ENCODE data around the gene PSMB11.

The PSMB11 gene

GRCh38 chr14:23021434-23021833, 20.6 kb upstream of the PSMB11 start:
- H3K4me3 ChIP-seq (ENCODE audit: low read depth, low read length, poor library complexity, severe bottlenecking) = no peak overlapping the region
- no peak overlapping the region for H3K9ac ChIP-seq (ENCODE audit: low read length)
- H3F3A ChIP-seq (ENCODE audit: insufficient read depth, low read length) = no peaks in the 10 kb centered on the region
- H3K4me1 ChIP-seq (ENCODE audit: insufficient read depth, low read length, severe bottlenecking) = no peaks in the 10 kb centered on the region
- H3K79me2 ChIP-seq (ENCODE audit: insufficient read depth, low read length) = no peaks in the 10 kb centered on the region
- H2AFZ ChIP-seq (ENCODE audit: low read length) = no peak overlapping the region
- no peak overlapping the region for H3K4me2 ChIP-seq (ENCODE audit: low read length)
- peaks cover 33% of the 10 kb centered on the region for H3K36me3 ChIP-seq (ENCODE audit: insufficient read depth, low read length)
- no peaks in the 10 kb centered on the region for H3K9me3 ChIP-seq (ENCODE audit: low read length)
- no peaks in the 10 kb centered on the region for H3K27me3 ChIP-seq (ENCODE audit: insufficient read depth, low read length)
- H4K20me1 ChIP-seq (ENCODE audit: insufficient read depth, low read length) = no peaks in the 10 kb centered on the region
- no peaks in the 10 kb centered on the region for H3K9me2 ChIP-seq (ENCODE audit: low read depth, low read length)
- no peak for TF ChIP-seq EZH2 (IDR thresholded peaks at IDR 0.05; ENCODE audit: borderline replicate concordance, low read length)
- no peak for TF ChIP-seq CTCF (IDR thresholded peaks at IDR 0.05; ENCODE audit: low read length)
- no peak overlapping the region for H3K27ac ChIP-seq (ENCODE audit: low read depth, low read length, poor library complexity, severe bottlenecking)

GRCh38 chr14:23021889-23022442, 20.0 kb upstream of the PSMB11 start:
- no peaks in the 10 kb centered on the region for H3K9me2 ChIP-seq (ENCODE audit: low read depth, low read length)

GRCh38 chr14:23023022-23023794, 18.8 kb upstream of the PSMB11 start:
- Histone ChIP-seq H3K79me2 (ENCODE audit: insufficient read depth, low read length) (no peaks in the 10 kb centered on the region), H3K9ac (ENCODE audit: low read length) (no peak overlapping the region), H3K9me2 (ENCODE audit: low read depth, low read length) (no peaks in the 10 kb centered on the region), H3K4me2 (ENCODE audit: low read length) (no peak overlapping the region), H3K4me3 (ENCODE audit: low read depth, low read length, poor library complexity, severe bottlenecking) (no peak overlapping the region), H3K9me3 (ENCODE audit: low read length) (no peaks in the 10 kb centered on the region), H4K20me1 (ENCODE audit: insufficient read depth, low read length) (no peaks in the 10 kb centered on the region), H3K27ac (ENCODE audit: low read depth, low read length, poor library complexity, severe bottlenecking) (no peak overlapping the region), H3K36me3 (ENCODE audit: insufficient read depth, low read length) (peaks cover 42% of the 10 kb centered on the region), H2AFZ (ENCODE audit: low read length) (no peak overlapping the region), H3F3A (ENCODE audit: insufficient read depth, low read length) (no peaks in the 10 kb centered on the region), H3K27me3 (ENCODE audit: insufficient read depth, low read length) (no peaks in the 10 kb centered on the region), H3K4me1 (ENCODE audit: insufficient read depth, low read length, severe bottlenecking) (no peaks in the 10 kb centered on the region)
- TF ChIP-seq CTCF (IDR thresholded peaks at IDR 0.05; ENCODE audit: low read length) = no peak

More at GRCh38 chr14:23021889-23022442, 20.0 kb upstream of the PSMB11 start:
- peaks cover 33% of the 10 kb centered on the region for H3K36me3 ChIP-seq (ENCODE audit: insufficient read depth, low read length)
- H3K27me3 ChIP-seq (ENCODE audit: insufficient read depth, low read length) = no peaks in the 10 kb centered on the region
- no peak overlapping the region for H3K9ac ChIP-seq (ENCODE audit: low read length)
- H3K79me2 ChIP-seq (ENCODE audit: insufficient read depth, low read length) = no peaks in the 10 kb centered on the region
- H3K4me1 ChIP-seq (ENCODE audit: insufficient read depth, low read length, severe bottlenecking) = no peaks in the 10 kb centered on the region
- no peaks in the 10 kb centered on the region for H3K9me3 ChIP-seq (ENCODE audit: low read length)
- no peak overlapping the region for H3K4me2 ChIP-seq (ENCODE audit: low read length)
- no peak for TF ChIP-seq EZH2 (IDR thresholded peaks at IDR 0.05; ENCODE audit: borderline replicate concordance, low read length)
- TF ChIP-seq CTCF (IDR thresholded peaks at IDR 0.05; ENCODE audit: low read length) = no peak
- H4K20me1 ChIP-seq (ENCODE audit: insufficient read depth, low read length) = no peaks in the 10 kb centered on the region
- no peak overlapping the region for H3K27ac ChIP-seq (ENCODE audit: low read depth, low read length, poor library complexity, severe bottlenecking)
- H3K4me3 ChIP-seq (ENCODE audit: low read depth, low read length, poor library complexity, severe bottlenecking) = no peak overlapping the region
- H3F3A ChIP-seq (ENCODE audit: insufficient read depth, low read length) = no peaks in the 10 kb centered on the region
- H2AFZ ChIP-seq (ENCODE audit: low read length) = no peak overlapping the region

All from OCI-LY1 (cell line).